HepG2 (cell line): ENCODE measurements around the gene METTL16. TPM values are rescaled to one million over a fixed set of nuclear protein-coding genes. Genes with fewer than 3 reads are reported as not detected.

Experiments used
- ATAC-seq: fragments of 200-7000 bp; cut with Tn5 transposase; 3 replicates; pipeline ENCODE4 v1.9.1; 2020; ENCODE audit warnings: mild to moderate bottlenecking, moderate library complexity
- BruUV-seq: library from RNA; stranded (reverse); fragments of 400-500 nt; replicated peaks from 2 replicates; lab custom pipeline; 2021; lab: Mats Ljungman, UMichigan
- CTCF ChIA-PET: fragments of 300-600 bp; formaldehyde crosslinking; extraction: SDS; loops from one replicate; lab custom pipeline; 2021; ENCODE audit warnings: low total read pairs, inconsistent platforms, low intra/inter-chr PET ratio; lab: Yijun Ruan, JAX
- POLR2A ChIA-PET: fragments of 350-600 bp; sonication (Branson Sonifier 250); formaldehyde crosslinking; loops from one replicate; lab custom pipeline; 2020; ENCODE audit warnings: antibody characterized with exemption, inconsistent platforms; lab: Yijun Ruan, JAX
- DNase-seq: peaks from one replicate; pipeline ENCODE4 v3.0.0-alpha.2; 2015; ENCODE audit warnings: low spot score
- FAIRE-seq: peaks from 3 replicates; lab custom pipeline; 2011; peaks lifted over from hg19 to GRCh38; lab: Jason Lieb, UNC
- H2AFZ ChIP-seq: one replicate; pipeline ENCODE4 v1.6.1; 2011; ENCODE audit warnings: low read length, inconsistent platforms
- H3K27ac ChIP-seq: fragments of 300-600 bp; 3 replicates; pipeline ENCODE4 v1.8.0; 2011; ENCODE audit warnings: mixed run types, mild to moderate bottlenecking, mixed read lengths, low read length, inconsistent platforms; ENCODE audit not compliant: insufficient read depth; ENCODE audit errors: extremely low read length
- H3K27me3 ChIP-seq, 2 experiments: fragments of 200-600 bp in 1 of 2; 2 replicates in 1 of 2; 3 replicates in 1 of 2; pipeline versions ENCODE4 v1.6.0 to v1.8.0; 2011; ENCODE audit warnings: low read length in 2 of 2, mild to moderate bottlenecking in 2 of 2, moderate library complexity in 2 of 2, inconsistent platforms in 1 of 2; ENCODE audit not compliant: insufficient read depth in 2 of 2, control insufficient read depth in 1 of 2
- H3K36me3 ChIP-seq, 2 experiments: fragments of 200-600 bp in 1 of 2; replicated peaks in 1 of 2; 2 replicates in 1 of 2; 3 replicates in 1 of 2; pipeline versions ENCODE4 v1.5.1 to v1.8.0; 2011; ENCODE audit warnings: low read length in 2 of 2, inconsistent platforms in 1 of 2; ENCODE audit not compliant: insufficient read depth in 2 of 2, control insufficient read depth in 1 of 2
- H3K4me1 ChIP-seq: 2 replicates; pipeline ENCODE4 v1.5.1; 2012; ENCODE audit warnings: low read length, inconsistent platforms; ENCODE audit not compliant: insufficient read depth
- H3K4me2 ChIP-seq: 2 replicates; pipeline ENCODE4 v1.6.0; 2011; ENCODE audit warnings: low read depth, low read length, inconsistent platforms
- H3K4me3 ChIP-seq, 3 experiments: fragments of 200-600 bp in 1 of 3; sonication (generic), shearing (Covaris generic) in 1 of 3; replicated peaks in 1 of 3; 2 replicates each; pipeline ENCODE4 v1.5.1; 2011 to 2016; ENCODE audit warnings: low read length in 3 of 3, inconsistent platforms in 2 of 3, low read depth in 2 of 3, mild to moderate bottlenecking in 2 of 3, control low read depth in 1 of 3, mixed read lengths in 1 of 3; ENCODE audit not compliant: insufficient read depth in 1 of 3
- H3K79me2 ChIP-seq: one replicate; pipeline ENCODE4 v1.6.1; 2011; ENCODE audit warnings: low read length, inconsistent platforms; ENCODE audit not compliant: insufficient read depth
- H3K9ac ChIP-seq: 2 replicates; pipeline ENCODE4 v1.6.0; 2011; ENCODE audit warnings: mild to moderate bottlenecking, low read depth, low read length, inconsistent platforms; ENCODE audit not compliant: insufficient read depth
- H3K9me3 ChIP-seq: 2 replicates; pipeline ENCODE4 v1.5.1; 2012; ENCODE audit warnings: mild to moderate bottlenecking, low read length
- H4K20me1 ChIP-seq: 2 replicates; pipeline ENCODE4 v1.6.0; 2011; ENCODE audit warnings: inconsistent platforms, mild to moderate bottlenecking, low read length, moderate library complexity; ENCODE audit not compliant: insufficient read depth
- ATF7-NPFF ChIP-seq: sonication (generic); formaldehyde crosslinking; IDR thresholded peaks from 2 replicates; pipeline ENCODE4 v1.8.1; 2023; ENCODE audit warnings: mild to moderate bottlenecking, low read depth, missing genetic modification reagents, moderate library complexity
- ZNF543 ChIP-seq: sonication (generic); formaldehyde crosslinking; IDR thresholded peaks from 2 replicates; pipeline ENCODE4 v1.4.0; 2020; ENCODE audit warnings: mild to moderate bottlenecking, missing genetic modification reagents
- ZNF556 ChIP-seq: sonication (generic); formaldehyde crosslinking; IDR thresholded peaks from 2 replicates; pipeline ENCODE4 v1.4.0; 2020; ENCODE audit warnings: mild to moderate bottlenecking, missing genetic modification reagents, borderline replicate concordance
- WGBS: methylation state at CpG from one replicate; pipeline ENCODE4 v1.1.6; 2017; ENCODE audit warnings: low lambda C conversion rate; 5-methylcytosine and 5-hydroxymethylcytosine counted together
- in situ Hi-C: cut with HindIII; loops from 2 replicates; pipeline ENCODE4 v1.10.0; 2017; ENCODE audit warnings: low pct_unique_long_range_greater_than_20kb; ENCODE audit not compliant: extremely low pct_ligation_motif_present
- intact Hi-C: fragments of 100-400 bp; cut with micrococcal nuclease; formaldehyde crosslinking; loops from one replicate; pipeline ENCODE4 v1.10.0; 2022; ENCODE audit not compliant: unreplicated experiment
- polyA plus RNA-seq, 8 experiments: library from polyadenylated mRNA; depleted of rRNA in 3 of 8; stranded (reverse) in 7 of 8; unstranded in 1 of 8; fragments of >200 nt; fragmentation: Illumina TruSeq in 4 of 8; extraction: Trizol in 4 of 8; gene quantifications; 2 replicates each; pipeline versions ENCODE4 v1.2.1 to v1.2.3, GENCODE V29; 2011 to 2016; ENCODE audit warnings: low read depth in 4 of 8, missing spikeins in 1 of 8, mixed read lengths in 1 of 8; ENCODE audit not compliant: insufficient read depth in 1 of 8
- total RNA-seq, 5 experiments: library from RNA; depleted of rRNA; stranded (reverse); fragments of >200 nt; fragmentation: Illumina TruSeq; extraction: Trizol; gene quantifications; 2 replicates each; pipeline ENCODE4 v1.2.3, GENCODE V29; 2016; ENCODE audit warnings: low read depth in 1 of 5
- TF ChIP-seq, protein P1 (sequence below): IDR thresholded peaks from 2 replicates; pipeline ENCODE4 v1.4.0; 2020; ENCODE audit warnings: mild to moderate bottlenecking, missing genetic modification reagents
- TF ChIP-seq, protein P2 (sequence below): IDR thresholded peaks from 2 replicates; pipeline ENCODE4 v1.6.1; 2012; ENCODE audit warnings: low read depth, low read length, improper control_type of control experiment
- TF ChIP-seq, protein P3 (sequence below): sonication (generic); formaldehyde crosslinking; conservative IDR thresholded peaks from 2 replicates; pipeline ENCODE4 v1.4.0; 2020; ENCODE audit warnings: missing genetic modification reagents
- TF ChIP-seq, protein P4 (sequence below): sonication (generic); formaldehyde crosslinking; IDR thresholded peaks from 2 replicates; pipeline ENCODE4 v1.5.0; 2020; ENCODE audit warnings: mild to moderate bottlenecking, missing genetic modification reagents, borderline replicate concordance

METTL16 gene
- total and polyA plus RNA-seq, 2 of the 13 experiments (the other 11 are each of a cell fraction or from before 2014, with no cell fraction given) = 11.6 to 18.5 TPM

DNA sequence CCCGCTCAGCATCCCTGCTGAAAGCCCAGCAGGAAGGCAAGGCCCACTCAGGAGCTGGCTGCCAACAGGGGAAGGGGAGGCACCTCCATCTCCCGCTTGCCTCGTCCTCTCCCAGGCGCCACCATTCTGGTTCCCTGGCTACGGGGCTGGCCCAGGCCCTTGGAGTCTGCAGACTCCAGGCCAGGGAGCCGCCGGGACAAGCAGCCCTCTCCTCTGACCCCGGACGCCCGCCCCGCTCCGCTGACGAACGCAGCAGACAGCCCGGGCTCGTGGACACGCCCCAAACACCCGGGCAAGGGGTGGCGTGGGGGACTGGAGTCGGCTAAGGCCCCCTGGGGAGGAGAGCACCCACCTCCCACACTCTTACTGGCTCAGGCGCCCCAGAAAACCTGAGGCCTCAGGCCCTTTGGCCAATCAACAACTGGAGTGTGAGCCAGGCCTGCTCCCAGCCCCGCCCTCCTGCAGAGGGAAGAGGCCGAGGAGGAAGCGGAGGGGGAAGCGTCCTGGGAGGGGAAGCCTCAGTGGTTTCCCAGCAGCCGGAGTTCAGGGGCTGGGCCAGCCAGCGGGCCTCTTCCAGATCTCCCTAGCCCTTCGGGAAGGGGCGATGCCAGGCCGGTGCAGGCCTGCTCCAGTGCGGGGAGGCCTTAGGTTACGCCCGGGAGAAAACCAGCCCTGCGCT lies 115.0 kb downstream of the METTL16 start:
- ChIA-PET CTCF (no interaction called here), POLR2A (interaction anchor here (0.9 kb wide), 1 partner anchor 60 kb away, joined by 3 read pairs; the partner anchor contains the start of gene TSR1)
- no TSS peak for BruUV-seq
- Histone ChIP-seq H3K4me3 (peak overlapping the region; percentile 68 to 87 (median 81)), H3K27me3 (no peaks in the 10 kb centered on the region; a peak in 1 of 5 replicates), H3K36me3 (no peaks in the 10 kb centered on the region), H4K20me1 (peaks cover 35% of the 10 kb centered on the region), H3K9ac (peak overlapping the region; percentile 87), H3K4me1 (peaks cover 44% of the 10 kb centered on the region), H3K4me2 (peak overlapping the region; percentile 98), H3K79me2 (peaks cover 31% of the 10 kb centered on the region), H3K27ac (peak overlapping the region; percentile 100), H2AFZ (no peak overlapping the region), H3K9me3 (no peaks in the 10 kb centered on the region)
- WGBS = 0% methylated on average over 4 of the region's 34 CpGs
- intact Hi-C loops (no loop called here), in situ Hi-C loops (no loop called here)
- DNase-seq (peak; percentile 95), ATAC-seq (peak; percentile 63), FAIRE-seq (peak; percentile 84)
- TF ChIP-seq ATF7-NPFF = no peak
- TF ChIP-seq, protein P1, sequence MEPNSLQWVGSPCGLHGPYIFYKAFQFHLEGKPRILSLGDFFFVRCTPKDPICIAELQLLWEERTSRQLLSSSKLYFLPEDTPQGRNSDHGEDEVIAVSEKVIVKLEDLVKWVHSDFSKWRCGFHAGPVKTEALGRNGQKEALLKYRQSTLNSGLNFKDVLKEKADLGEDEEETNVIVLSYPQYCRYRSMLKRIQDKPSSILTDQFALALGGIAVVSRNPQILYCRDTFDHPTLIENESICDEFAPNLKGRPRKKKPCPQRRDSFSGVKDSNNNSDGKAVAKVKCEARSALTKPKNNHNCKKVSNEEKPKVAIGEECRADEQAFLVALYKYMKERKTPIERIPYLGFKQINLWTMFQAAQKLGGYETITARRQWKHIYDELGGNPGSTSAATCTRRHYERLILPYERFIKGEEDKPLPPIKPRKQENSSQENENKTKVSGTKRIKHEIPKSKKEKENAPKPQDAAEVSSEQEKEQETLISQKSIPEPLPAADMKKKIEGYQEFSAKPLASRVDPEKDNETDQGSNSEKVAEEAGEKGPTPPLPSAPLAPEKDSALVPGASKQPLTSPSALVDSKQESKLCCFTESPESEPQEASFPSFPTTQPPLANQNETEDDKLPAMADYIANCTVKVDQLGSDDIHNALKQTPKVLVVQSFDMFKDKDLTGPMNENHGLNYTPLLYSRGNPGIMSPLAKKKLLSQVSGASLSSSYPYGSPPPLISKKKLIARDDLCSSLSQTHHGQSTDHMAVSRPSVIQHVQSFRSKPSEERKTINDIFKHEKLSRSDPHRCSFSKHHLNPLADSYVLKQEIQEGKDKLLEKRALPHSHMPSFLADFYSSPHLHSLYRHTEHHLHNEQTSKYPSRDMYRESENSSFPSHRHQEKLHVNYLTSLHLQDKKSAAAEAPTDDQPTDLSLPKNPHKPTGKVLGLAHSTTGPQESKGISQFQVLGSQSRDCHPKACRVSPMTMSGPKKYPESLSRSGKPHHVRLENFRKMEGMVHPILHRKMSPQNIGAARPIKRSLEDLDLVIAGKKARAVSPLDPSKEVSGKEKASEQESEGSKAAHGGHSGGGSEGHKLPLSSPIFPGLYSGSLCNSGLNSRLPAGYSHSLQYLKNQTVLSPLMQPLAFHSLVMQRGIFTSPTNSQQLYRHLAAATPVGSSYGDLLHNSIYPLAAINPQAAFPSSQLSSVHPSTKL (CRISPR knock-in tag) = peak; percentile 27; the same call in 1 of the 2 replicates
- TF ChIP-seq, protein P2, sequence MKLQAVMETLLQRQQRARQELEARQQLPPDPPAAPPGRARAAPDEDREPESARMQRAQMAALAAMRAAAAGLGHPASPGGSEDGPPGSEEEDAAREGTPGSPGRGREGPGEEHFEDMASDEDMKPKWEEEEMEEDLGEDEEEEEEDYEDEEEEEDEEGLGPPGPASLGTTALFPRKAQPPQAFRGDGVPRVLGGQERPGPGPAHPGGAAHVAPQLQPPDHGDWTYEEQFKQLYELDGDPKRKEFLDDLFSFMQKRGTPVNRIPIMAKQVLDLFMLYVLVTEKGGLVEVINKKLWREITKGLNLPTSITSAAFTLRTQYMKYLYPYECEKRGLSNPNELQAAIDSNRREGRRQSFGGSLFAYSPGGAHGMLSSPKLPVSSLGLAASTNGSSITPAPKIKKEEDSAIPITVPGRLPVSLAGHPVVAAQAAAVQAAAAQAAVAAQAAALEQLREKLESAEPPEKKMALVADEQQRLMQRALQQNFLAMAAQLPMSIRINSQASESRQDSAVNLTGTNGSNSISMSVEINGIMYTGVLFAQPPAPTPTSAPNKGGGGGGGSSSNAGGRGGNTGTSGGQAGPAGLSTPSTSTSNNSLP = no peak
- TF ChIP-seq, protein P3, sequence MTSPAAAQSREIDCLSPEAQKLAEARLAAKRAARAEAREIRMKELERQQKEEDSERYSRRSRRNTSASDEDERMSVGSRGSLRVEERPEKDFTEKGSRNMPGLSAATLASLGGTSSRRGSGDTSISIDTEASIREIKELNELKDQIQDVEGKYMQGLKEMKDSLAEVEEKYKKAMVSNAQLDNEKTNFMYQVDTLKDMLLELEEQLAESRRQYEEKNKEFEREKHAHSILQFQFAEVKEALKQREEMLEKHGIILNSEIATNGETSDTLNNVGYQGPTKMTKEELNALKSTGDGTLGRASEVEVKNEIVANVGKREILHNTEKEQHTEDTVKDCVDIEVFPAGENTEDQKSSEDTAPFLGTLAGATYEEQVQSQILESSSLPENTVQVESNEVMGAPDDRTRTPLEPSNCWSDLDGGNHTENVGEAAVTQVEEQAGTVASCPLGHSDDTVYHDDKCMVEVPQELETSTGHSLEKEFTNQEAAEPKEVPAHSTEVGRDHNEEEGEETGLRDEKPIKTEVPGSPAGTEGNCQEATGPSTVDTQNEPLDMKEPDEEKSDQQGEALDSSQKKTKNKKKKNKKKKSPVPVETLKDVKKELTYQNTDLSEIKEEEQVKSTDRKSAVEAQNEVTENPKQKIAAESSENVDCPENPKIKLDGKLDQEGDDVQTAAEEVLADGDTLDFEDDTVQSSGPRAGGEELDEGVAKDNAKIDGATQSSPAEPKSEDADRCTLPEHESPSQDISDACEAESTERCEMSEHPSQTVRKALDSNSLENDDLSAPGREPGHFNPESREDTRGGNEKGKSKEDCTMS (CRISPR knock-in tag) = no peak
- TF ChIP-seq ZNF543 (CRISPR knock-in tag) = no peak
- TF ChIP-seq, protein P4, sequence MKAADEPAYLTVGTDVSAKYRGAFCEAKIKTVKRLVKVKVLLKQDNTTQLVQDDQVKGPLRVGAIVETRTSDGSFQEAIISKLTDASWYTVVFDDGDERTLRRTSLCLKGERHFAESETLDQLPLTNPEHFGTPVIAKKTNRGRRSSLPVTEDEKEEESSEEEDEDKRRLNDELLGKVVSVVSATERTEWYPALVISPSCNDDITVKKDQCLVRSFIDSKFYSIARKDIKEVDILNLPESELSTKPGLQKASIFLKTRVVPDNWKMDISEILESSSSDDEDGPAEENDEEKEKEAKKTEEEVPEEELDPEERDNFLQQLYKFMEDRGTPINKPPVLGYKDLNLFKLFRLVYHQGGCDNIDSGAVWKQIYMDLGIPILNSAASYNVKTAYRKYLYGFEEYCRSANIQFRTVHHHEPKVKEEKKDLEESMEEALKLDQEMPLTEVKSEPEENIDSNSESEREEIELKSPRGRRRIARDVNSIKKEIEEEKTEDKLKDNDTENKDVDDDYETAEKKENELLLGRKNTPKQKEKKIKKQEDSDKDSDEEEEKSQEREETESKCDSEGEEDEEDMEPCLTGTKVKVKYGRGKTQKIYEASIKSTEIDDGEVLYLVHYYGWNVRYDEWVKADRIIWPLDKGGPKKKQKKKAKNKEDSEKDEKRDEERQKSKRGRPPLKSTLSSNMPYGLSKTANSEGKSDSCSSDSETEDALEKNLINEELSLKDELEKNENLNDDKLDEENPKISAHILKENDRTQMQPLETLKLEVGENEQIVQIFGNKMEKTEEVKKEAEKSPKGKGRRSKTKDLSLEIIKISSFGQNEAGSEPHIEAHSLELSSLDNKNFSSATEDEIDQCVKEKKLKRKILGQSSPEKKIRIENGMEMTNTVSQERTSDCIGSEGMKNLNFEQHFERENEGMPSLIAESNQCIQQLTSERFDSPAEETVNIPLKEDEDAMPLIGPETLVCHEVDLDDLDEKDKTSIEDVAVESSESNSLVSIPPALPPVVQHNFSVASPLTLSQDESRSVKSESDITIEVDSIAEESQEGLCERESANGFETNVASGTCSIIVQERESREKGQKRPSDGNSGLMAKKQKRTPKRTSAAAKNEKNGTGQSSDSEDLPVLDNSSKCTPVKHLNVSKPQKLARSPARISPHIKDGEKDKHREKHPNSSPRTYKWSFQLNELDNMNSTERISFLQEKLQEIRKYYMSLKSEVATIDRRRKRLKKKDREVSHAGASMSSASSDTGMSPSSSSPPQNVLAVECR (CRISPR knock-in tag) = peak; percentile 86; the same call in 1 of the 2 replicates
- TF ChIP-seq ZNF556 (CRISPR knock-in tag) = 0 out of 2 replicates have a peak, but pooled peaks have one; percentile 55
